Small intestine (tissue), 7 donors: ENCODE measurements around the gene BTBD17. TPM values are rescaled to one million over a fixed set of nuclear protein-coding genes. Genes with fewer than 3 reads are reported as not detected.

ENCODE experiments used
- DNase-seq, 2 donors: peaks; one replicate each; pipeline versions ENCODE4 v3.0.0 to v3.0.0-alpha.2; 2013
- FAIRE-seq: peaks from 2 replicates; lab custom pipeline; 2012; peaks lifted over from hg19 to GRCh38; lab: Jason Lieb, UNC
- H3K27ac ChIP-seq, 3 donors: one replicate each; pipeline ENCODE4 v1.5.1; 2013; ENCODE audit warnings: low read length in 2 of 3, mild to moderate bottlenecking in 2 of 3, control low read depth in 1 of 3, inconsistent platforms in 1 of 3, low read depth in 1 of 3, moderate library complexity in 1 of 3
- H3K27me3 ChIP-seq, 3 donors: one replicate each; pipeline ENCODE4 v1.6.1; 2013; ENCODE audit warnings: low read length in 3 of 3, inconsistent platforms in 1 of 3; ENCODE audit not compliant: control insufficient read depth in 3 of 3, insufficient read depth in 3 of 3
- H3K36me3 ChIP-seq, 3 donors: one replicate each; pipeline ENCODE4 v1.6.1; 2013; ENCODE audit warnings: low read length in 3 of 3, inconsistent platforms in 1 of 3, low read depth in 1 of 3, mild to moderate bottlenecking in 1 of 3, moderate library complexity in 1 of 3; ENCODE audit not compliant: control insufficient read depth in 3 of 3, insufficient read depth in 2 of 3
- H3K4me1 ChIP-seq, 3 donors: one replicate each; pipeline ENCODE4 v1.6.1; 2013; ENCODE audit warnings: low read length in 2 of 3, inconsistent platforms in 1 of 3, low read depth in 1 of 3, mild to moderate bottlenecking in 1 of 3, moderate library complexity in 1 of 3; ENCODE audit not compliant: control insufficient read depth in 3 of 3, insufficient read depth in 2 of 3
- H3K4me3 ChIP-seq, 3 donors: one replicate each; pipeline ENCODE4 v1.5.1; 2013; ENCODE audit warnings: low read length in 3 of 3, control low read depth in 1 of 3, inconsistent platforms in 1 of 3, low read depth in 1 of 3, mild to moderate bottlenecking in 1 of 3, moderate library complexity in 1 of 3
- H3K9me3 ChIP-seq, 2 donors: one replicate each; pipeline ENCODE4 v1.6.1; 2013; ENCODE audit warnings: low read depth in 1 of 2, low read length in 1 of 2; ENCODE audit not compliant: control insufficient read depth in 2 of 2, insufficient read depth in 1 of 2
- WGBS, 3 donors: extraction: QIAGEN DNeasy Blood & Tissue Kit; methylation state at CpG; one replicate each; pipeline ENCODE4 v1.1.7; 2013; 5-methylcytosine and 5-hydroxymethylcytosine counted together
- polyA plus RNA-seq, 4 donors: library from polyadenylated mRNA; stranded (reverse) in 3 of 4; unstranded in 1 of 4; fragments of 200-250 nt in 3 of 4; fragments of 120-200 nt in 1 of 4; gene quantifications; one replicate each; pipeline versions ENCODE4 v1.2.1 to v1.2.3, GENCODE V29; 2013
- donor health status: healthy with polysubstance abuse.
- donor health status: control.
- donor health status: control.
- donor health status: Bipolar disorder and iron deficiency.
- donor health status: healthy.

BTBD17 gene
- polyA plus RNA-seq, 4 donors = 0.15 to 0.21 TPM; not detected in 2

DNA sequence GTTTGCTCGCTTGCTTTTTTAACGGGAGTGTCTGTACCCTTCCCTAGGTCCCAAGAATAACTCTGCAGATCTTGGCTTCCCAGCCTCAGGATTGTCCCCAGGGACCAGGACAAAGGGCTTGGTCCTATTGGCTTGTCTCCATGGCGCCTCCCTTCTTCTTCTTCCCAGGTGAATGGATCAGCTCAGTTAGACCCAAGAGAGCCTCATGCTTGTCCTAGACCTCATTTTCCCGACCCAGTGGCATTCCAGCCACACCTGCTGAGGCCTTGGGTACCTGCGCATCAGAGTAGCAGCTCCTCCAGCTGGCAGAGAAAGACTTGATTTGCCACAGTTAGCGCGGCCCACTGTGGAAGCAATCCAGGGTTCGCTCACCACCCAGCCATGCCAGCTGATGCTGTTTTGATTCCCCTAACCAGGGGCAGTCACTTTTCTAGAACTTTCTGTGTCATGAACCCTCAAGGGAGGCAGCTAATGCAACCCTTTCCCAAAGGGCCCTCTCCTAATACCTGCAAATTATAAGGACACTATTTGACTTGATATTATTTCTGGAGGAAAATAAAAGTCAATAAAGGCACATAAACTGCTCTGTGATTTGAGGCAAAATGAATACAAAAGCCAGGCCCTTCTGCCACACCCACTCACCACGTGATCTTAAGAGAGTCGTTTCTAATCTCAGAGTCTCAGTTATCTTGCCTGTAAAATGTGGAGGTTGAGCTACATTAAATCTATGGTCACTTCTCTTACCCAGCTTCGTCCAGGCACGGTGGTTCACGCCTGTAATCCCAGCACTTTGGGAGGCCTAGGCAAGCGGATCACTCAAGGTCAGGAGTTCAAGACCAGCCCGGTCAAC, 19.5 kb upstream of the BTBD17 start:
- peak overlapping the region; percentile 24 to 68 (median 51) for H3K27ac ChIP-seq
- H3K36me3 ChIP-seq = no peaks in the 10 kb centered on the region
- 48 to 69% (median 55%) methylated on average over 15 of the region's 15 CpGs for WGBS, 3 donors
- H3K4me3 ChIP-seq = no peak overlapping the region
- no peak for DNase-seq
- H3K4me1 ChIP-seq = peaks cover 0 to 24% (median 9%) of the 10 kb centered on the region in 3 donors
- H3K27me3 ChIP-seq = no peaks in the 10 kb centered on the region
- no peak for FAIRE-seq
- no peaks in the 10 kb centered on the region for H3K9me3 ChIP-seq

DNA sequence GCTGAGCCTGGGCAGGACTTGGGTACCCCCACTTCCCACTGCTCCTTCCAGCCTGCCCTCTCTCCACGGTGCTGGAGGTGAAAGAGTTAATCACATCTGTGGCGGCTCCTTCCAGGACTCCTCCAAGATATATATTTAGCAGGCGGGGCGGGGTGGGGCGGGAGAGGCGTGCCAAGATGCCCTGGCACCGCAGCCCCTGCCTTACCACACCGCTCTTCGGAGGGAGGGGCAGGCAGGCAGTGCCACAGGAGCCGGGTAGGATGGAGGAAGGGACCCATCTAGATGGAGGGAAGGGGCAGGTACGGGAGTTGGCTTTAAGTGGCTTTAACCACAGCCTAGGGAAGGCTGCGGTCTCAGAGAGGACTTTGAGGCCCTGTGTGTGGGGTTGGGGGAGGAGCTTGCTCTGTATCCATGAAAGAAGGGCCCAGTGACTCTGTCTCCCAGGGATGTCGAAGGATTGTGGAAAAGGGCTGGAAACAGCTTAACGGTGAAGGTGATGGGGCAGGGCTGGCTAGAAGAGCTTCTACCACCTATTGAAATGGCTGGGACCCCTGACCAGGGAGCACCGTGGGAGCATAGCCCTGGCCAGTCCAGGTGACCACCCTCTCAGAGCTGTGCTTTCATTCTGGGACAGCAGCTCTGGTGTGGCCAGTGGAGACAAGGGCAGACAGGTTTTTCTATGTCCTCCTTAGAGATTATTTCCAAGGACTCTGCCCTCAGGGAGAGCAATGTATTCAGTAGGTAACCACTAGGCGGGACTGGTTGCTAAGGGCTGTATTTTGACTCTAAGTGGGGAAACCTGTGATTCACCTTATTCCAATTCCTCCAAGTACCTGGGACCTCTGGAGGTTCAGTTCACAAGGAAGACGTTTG, 18.7 kb upstream of the BTBD17 start:
- Histone ChIP-seq H3K4me3 (no peak overlapping the region), H3K27ac (peak overlapping the region; percentile 51 to 85 (median 68)), H3K4me1 (peaks cover 0 to 21% (median 8%) of the 10 kb centered on the region in 3 donors), H3K9me3 (no peaks in the 10 kb centered on the region), H3K36me3 (no peaks in the 10 kb centered on the region), H3K27me3 (no peaks in the 10 kb centered on the region)
- FAIRE-seq (no peak), DNase-seq (peak; percentile 85 to 88)
- WGBS, 3 donors = 7 to 30% (median 15%) methylated on average over 17 of the region's 17 CpGs

DNA sequence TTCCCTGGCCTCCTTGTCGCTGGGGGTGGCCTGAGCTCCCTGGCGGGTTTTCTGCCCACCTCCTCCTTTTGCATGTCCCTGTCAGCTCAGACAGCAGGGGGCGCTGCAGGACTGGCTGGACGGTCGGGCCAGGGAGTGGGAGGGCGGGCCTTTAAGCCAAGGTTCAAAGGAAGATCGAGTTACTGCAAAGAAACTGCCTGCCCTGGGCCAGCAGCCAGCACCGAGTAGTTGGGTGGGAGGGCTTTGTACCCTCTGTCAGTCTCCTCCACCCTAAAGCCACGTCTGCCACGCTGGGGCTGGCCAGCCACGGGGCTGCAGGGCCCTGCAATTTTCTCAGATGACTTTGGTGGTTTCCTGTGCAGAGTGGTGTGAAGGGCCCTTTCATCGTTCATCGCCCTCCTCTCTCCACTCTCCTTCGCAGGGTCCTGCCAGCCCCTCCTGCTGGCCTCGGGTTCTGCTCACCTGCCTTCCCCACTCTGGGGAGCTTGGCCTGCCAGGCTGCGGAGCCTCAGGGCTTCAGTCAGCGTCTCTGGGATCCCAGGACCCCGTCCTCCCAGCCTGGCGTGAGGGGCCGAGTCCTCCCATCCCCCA, 17.9 kb upstream of the BTBD17 start:
- no peaks in the 10 kb centered on the region for H3K27me3 ChIP-seq
- H3K9me3 ChIP-seq = no peaks in the 10 kb centered on the region
- 7 to 12% (median 11%) methylated on average over 19 to 20 of the region's 20 CpGs for WGBS, 3 donors
- H3K27ac ChIP-seq = peak overlapping the region; percentile 51 to 85 (median 68)
- DNase-seq = peak; percentile 88 to 95
- no peaks in the 10 kb centered on the region for H3K36me3 ChIP-seq
- FAIRE-seq = no peak
- H3K4me1 ChIP-seq = peaks cover 0 to 21% (median 8%) of the 10 kb centered on the region in 3 donors
- no peak overlapping the region for H3K4me3 ChIP-seq

DNA sequence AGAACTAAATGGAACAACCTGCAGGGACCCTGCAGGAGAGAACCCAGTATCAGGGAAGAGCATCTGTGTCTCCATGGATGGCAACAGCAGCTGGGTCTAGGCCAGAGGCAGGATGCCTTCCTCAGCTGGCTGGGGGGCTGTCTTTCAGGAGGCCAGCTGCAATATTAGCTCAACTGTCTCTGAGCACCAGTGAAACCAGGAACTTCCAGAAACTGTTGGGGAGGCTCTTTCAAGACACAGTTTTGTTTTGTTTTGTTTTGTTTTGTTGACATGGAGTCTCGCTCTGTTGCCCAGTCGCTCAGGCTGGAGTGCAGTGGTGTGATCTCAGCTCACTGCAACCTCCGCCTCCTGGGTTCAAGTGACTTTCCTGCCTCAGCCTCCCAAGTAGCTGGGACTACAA, 13.2 kb upstream of the BTBD17 start:
- FAIRE-seq = no peak
- no peak overlapping the region for H3K27ac ChIP-seq
- H3K36me3 ChIP-seq = no peaks in the 10 kb centered on the region
- H3K27me3 ChIP-seq = no peaks in the 10 kb centered on the region
- H3K9me3 ChIP-seq = no peaks in the 10 kb centered on the region
- no peak for DNase-seq
- 80 to 89% (median 82%) methylated on average over 3 of the region's 3 CpGs for WGBS, 3 donors
- H3K4me3 ChIP-seq = no peak overlapping the region
- peaks cover 0 to 17% (median 5%) of the 10 kb centered on the region in 3 donors for H3K4me1 ChIP-seq

DNA sequence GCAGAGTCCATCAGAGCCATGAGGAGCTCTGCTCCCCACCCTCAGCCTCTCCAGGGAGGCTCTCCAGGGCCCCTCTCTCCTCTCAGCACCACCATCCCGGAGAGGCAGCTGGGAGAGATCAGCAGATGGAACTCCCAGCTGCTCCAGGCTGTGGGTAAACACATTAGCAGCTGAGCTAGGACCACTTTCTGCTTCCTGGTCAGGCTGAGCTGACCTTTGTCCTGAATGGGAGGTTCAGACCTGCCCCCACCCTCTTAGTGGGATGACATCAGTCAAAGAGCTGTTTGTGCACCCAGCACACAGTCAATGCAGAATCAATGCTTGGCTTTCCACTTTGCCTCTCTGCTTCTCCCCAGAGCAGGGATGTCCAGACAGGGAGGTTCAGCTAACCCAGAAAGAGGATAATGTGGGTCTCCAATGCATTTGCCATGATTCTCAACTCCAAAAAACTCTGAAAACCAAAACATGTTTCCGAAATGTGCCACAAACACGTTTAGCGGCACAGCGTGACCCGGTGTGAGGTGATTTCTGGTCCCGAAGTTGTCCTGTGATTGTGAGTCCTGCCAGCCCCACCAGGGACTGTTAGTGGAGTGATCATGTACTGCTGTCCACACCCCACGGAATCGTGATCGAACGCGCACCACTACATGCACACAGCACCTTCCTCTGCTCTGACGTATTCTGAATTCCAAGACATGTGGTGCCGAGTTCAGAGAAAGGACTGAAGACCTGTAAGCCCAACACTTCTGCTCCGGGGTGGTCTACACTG, 12.4 kb upstream of the BTBD17 start:
- no peaks in the 10 kb centered on the region for H3K9me3 ChIP-seq
- FAIRE-seq = no peak
- DNase-seq = peak; percentile 88 to 92
- peaks cover 0 to 13% (median 0%) of the 10 kb centered on the region in 3 donors for H3K4me1 ChIP-seq
- no peaks in the 10 kb centered on the region for H3K27me3 ChIP-seq
- no peaks in the 10 kb centered on the region for H3K36me3 ChIP-seq
- H3K27ac ChIP-seq = peak overlapping the region in 2 of 3 donors; percentile 42 to 57
- no peak overlapping the region for H3K4me3 ChIP-seq
- 24 to 79% (median 60%) methylated on average over 15 of the region's 15 CpGs for WGBS, 3 donors

DNA sequence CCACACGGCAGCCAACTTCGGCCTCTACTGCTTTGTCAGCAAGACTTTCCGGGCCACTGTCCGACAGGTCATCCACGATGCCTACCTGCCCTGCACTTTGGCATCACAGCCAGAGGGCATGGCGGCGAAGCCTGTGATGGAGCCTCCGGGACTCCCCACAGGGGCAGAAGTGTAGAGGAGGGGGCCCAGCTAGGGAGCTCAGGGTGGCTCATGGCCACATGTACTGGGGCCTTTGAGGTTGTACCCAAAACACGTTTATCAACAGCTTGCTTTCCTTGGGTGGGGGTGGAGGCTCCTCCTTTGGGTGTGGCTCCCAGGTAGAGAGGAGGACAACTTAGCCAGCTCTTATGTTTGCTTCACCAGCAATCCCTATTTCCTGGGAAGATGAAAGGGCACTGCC, 10.8 kb upstream of the BTBD17 start:
- WGBS, 3 donors = 80 to 91% (median 90%) methylated on average over 9 of the region's 9 CpGs
- Histone ChIP-seq H3K36me3 (no peaks in the 10 kb centered on the region), H3K27ac (no peak overlapping the region), H3K9me3 (no peaks in the 10 kb centered on the region), H3K4me1 (peaks cover 0 to 13% (median 0%) of the 10 kb centered on the region in 3 donors), H3K27me3 (peaks cover 0 to 5% (median 0%) of the 10 kb centered on the region in 3 donors), H3K4me3 (no peak overlapping the region)
- FAIRE-seq (no peak), DNase-seq (no peak)

DNA sequence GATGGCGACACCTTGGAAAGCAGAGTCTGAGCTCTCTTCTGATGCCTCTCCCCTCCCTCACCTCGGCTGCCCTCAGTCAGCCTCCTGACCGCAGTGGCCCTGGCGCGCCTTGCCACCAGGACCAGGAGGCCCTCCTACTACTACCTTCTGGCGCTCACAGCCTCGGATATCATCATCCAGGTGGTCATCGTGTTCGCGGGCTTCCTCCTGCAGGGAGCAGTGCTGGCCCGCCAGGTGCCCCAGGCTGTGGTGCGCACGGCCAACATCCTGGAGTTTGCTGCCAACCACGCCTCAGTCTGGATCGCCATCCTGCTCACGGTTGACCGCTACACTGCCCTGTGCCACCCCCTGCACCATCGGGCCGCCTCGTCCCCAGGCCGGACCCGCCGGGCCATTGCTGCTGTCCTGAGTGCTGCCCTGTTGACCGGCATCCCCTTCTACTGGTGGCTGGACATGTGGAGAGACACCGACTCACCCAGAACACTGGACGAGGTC, 10.0 kb upstream of the BTBD17 start:
- no peak overlapping the region for H3K4me3 ChIP-seq
- 90 to 98% (median 95%) methylated on average over 24 to 26 of the region's 26 CpGs for WGBS, 3 donors

More for the DNA sequence above, 10.0 kb upstream of the BTBD17 start:
- DNase-seq = no peak
- no peaks in the 10 kb centered on the region for H3K9me3 ChIP-seq
- H3K27ac ChIP-seq = no peak overlapping the region
- no peaks in the 10 kb centered on the region for H3K36me3 ChIP-seq
- H3K27me3 ChIP-seq = peaks cover 0 to 5% (median 0%) of the 10 kb centered on the region in 3 donors
- H3K4me1 ChIP-seq = peaks cover 0 to 13% (median 0%) of the 10 kb centered on the region in 3 donors
- FAIRE-seq = no peak
